MM.1S (cell line): ENCODE results near the gene SLC4A5.

Experiments used
- EZH2 ChIP-seq: fragments of 300-600 bp; sonication (generic); optimal IDR thresholded peaks from 2 replicates; pipeline ENCODE3; 2017; ENCODE audit warnings: low read depth, mild to moderate bottlenecking, antibody characterized with exemption, low read length, mixed read lengths
- TF ChIP-seq, protein P1 (sequence below): fragments of 300-600 bp; sonication (generic); IDR thresholded peaks from 2 replicates; pipeline ENCODE4 v1.5.1; 2016; ENCODE audit warnings: antibody characterized with exemption, low read length, mixed read lengths

DNA sequence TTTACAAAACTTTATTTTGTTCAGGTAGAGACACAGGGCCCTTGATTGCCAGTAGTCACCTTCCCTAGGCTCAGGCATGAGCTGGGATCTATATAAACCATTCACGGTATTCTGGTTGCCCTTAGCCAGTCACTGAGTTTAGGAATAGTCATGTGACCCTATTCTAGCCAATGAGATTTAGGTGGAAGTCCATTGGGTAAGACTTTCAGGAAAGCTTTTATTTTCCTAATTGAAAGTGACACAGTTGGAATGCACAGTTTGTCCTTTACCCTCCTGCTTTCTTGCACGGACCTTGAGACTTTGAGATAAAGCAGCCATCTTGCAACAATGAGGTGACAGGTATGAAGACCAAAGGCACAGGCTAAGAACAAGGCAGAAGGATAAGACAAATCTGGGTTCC lies 21.5 kb downstream of the SLC4A5 start:
- TF ChIP-seq, protein P1, sequence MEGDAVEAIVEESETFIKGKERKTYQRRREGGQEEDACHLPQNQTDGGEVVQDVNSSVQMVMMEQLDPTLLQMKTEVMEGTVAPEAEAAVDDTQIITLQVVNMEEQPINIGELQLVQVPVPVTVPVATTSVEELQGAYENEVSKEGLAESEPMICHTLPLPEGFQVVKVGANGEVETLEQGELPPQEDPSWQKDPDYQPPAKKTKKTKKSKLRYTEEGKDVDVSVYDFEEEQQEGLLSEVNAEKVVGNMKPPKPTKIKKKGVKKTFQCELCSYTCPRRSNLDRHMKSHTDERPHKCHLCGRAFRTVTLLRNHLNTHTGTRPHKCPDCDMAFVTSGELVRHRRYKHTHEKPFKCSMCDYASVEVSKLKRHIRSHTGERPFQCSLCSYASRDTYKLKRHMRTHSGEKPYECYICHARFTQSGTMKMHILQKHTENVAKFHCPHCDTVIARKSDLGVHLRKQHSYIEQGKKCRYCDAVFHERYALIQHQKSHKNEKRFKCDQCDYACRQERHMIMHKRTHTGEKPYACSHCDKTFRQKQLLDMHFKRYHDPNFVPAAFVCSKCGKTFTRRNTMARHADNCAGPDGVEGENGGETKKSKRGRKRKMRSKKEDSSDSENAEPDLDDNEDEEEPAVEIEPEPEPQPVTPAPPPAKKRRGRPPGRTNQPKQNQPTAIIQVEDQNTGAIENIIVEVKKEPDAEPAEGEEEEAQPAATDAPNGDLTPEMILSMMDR, result no peak
- no peak for TF ChIP-seq EZH2
